T1000 (cell line): ENCODE data around the gene ZNFX1.
"Not testable (repeated sequence)": the region's sequence is repeated elsewhere in the genome, so short reads cannot be mapped to it uniquely, and the experiment has no call there.

Source experiments
- DNase-seq: peaks from one replicate; lab custom pipeline; 2025; ENCODE audit warnings: mixed read lengths; lab: John Stamatoyannopoulos, UW

ZNFX1 gene

DNA sequence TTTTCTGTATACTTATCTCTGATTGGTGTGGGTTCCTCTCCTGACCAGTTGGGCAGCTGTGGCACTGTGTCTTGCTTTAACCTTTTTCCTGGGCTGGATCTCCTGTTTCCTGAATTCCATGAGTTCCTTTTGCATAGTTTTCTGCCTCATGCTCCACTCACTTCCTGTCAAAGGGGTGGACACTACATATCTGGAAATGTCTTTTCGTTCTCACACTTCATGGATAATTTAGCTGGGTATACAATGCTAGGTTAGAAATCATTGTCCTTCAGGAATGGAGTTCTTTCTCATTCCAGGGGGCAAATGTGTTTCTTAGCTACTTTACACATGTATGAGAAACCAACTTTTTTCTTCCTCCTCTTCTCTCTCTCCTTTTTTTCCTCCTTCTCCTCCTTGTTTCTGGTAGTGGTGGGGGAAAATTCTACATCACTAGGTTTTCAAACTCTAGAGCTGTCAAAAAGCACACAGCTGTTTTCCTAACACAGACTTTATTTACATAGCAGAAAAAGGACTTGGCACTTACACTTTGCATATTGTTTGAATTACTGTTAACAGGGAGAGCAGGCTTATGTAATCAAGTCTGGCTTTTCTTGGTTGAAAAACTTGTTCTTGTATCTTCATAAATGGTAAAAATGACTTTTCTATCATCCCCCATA is 67.6 kb downstream of the ZNFX1 start:
- DNase-seq = no peak

GRCh38 chr20:49207076-49207475 is 70.8 kb downstream of the ZNFX1 start:
- no peak for DNase-seq

DNA sequence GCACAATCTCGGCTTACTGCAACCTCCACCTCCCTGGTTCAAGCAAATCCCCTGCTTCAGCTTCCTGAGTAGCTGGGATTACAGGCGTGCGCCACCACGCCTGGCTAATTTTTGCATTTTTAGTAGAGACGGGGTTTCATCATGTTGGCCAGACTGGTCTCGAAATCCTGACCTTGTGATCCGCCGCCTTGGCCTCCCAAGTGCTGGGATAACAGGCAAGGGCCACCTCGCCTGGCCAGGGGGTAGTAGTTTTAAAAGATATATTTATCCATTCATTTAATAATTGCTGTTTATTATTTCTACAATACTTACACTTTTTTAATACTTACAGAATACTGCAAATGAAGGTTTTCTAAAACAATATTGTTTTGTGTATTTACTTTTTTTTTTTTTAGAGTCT is 74.1 kb downstream of the ZNFX1 start:
- DNase-seq = no peak

DNA sequence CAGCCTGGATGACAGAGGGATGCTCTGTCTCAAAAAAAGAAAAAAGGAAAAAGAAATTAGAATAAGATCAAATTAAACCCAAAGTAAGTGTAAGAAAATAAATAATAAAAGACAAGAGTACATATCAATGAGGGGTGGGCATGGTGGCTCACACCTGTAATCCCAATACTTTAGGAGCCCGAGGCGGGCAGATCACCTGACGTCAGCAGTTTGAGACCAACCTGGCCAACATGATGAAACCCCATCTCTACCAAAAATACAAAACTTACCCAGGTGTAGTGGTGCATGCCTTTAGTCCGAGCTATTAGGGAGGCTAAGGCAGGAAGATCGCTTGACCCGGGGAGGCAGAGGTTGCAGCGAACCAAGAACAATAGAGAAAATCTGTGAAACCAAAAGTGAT is 74.8 kb downstream of the ZNFX1 start:
- DNase-seq = no peak

DNA sequence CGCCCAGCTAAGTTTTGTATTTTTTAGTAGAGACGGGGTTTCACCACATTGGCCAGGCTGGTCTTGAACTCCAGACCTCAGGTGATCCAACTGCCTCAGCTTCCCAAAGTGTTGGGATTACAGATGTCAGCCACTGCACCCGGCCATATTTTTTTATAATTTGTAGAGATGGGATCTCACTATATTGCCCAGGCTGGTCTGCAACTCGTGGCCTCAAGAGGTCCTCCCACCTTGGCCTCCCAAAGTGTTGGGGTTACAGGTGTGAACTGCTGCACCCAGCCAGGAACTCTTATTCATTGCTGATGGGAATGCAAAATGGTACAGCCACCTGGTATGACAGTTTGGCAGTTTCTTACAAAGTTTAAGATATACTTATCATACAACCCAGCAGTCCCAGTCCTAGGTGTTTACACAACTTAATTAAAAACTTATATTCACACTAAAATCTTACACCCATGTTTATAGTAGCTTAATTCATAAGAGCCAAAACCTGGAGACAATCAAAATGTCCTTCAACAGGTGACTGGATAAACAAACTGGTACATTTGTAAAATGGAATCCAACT is 78.0 kb downstream of the ZNFX1 start:
- no peak for DNase-seq

DNA sequence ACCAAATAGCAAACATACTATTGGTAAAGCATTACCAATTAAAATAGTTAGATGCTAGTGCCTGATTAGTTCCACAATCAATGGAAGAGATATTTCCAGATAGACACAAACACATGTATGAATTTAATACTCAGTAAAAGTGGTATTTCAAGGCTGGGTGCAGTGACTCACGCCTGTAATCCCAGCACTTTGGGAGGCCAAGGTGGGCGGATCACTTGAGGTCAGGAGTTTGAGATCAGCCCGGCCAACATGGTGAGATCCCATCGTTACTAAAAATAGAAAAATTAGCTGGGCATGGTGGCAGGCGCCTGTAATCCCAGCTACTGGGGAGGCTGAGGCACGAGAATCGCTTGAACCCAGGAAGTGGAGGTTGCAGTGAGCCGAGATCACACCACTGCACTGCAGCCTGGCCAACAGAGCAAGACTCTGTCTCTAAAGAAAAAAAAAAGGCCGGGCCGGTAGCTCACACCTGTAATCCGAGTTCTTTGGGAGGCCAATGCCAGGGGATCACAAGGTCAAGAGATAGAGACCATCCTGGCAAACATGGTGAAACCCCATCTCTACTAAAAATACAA is 84.8 kb downstream of the ZNFX1 start:
- DNase-seq = not testable (repeated sequence)
